NCI-H1930 (cell line): ENCODE data around the gene NEK7.
"Not testable (repeated sequence)": the region's sequence is repeated elsewhere in the genome, so short reads cannot be mapped to it uniquely, and the experiment has no call there.

Experiments used
- DNase-seq, 2 experiments: peaks; one replicate each; lab custom pipeline; 2025; lab: John Stamatoyannopoulos, UW

NEK7 gene

GRCh38 chr1:198290089-198290683, 133.4 kb downstream of the NEK7 start:
- no peak for DNase-seq

GRCh38 chr1:198291036-198291435, 134.2 kb downstream of the NEK7 start:
- DNase-seq = no peak

- no peak for DNase-seq
Observed at GRCh38 chr1:198291924-198292323, 135.1 kb downstream of the NEK7 start.

GRCh38 chr1:198295225-198295624, 138.4 kb downstream of the NEK7 start:
- DNase-seq = no peak

- no peak for DNase-seq
Observed at GRCh38 chr1:198295971-198296370, 139.2 kb downstream of the NEK7 start.

GRCh38 chr1:198297281-198297680, 140.5 kb downstream of the NEK7 start:
- no peak for DNase-seq

- DNase-seq = no peak
Observed at GRCh38 chr1:198298640-198299039, 141.8 kb downstream of the NEK7 start.

GRCh38 chr1:198300451-198300850, 143.7 kb downstream of the NEK7 start:
- DNase-seq = no peak

- DNase-seq = no peak
Observed at GRCh38 chr1:198304431-198304830, 147.6 kb downstream of the NEK7 start.

- DNase-seq = not testable (repeated sequence)
Observed at GRCh38 chr1:198314817-198315216, 158.0 kb downstream of the NEK7 start.

GRCh38 chr1:198315331-198315730, 158.5 kb downstream of the NEK7 start:
- not testable (repeated sequence) for DNase-seq

- no peak for DNase-seq
Observed at GRCh38 chr1:198316546-198317100, 159.8 kb downstream of the NEK7 start.

GRCh38 chr1:198318085-198318484, 161.3 kb downstream of the NEK7 start:
- DNase-seq = no peak

GRCh38 chr1:198320759-198321158, 164.0 kb downstream of the NEK7 start:
- DNase-seq = no peak

- DNase-seq = no peak
Observed at GRCh38 chr1:198326232-198326631, 169.4 kb downstream of the NEK7 start.

GRCh38 chr1:198326915-198327314, 170.1 kb downstream of the NEK7 start:
- DNase-seq = no peak

- no peak for DNase-seq
Observed at GRCh38 chr1:198328458-198329032, 171.7 kb downstream of the NEK7 start.

- no peak for DNase-seq
Observed at GRCh38 chr1:198330982-198331615, 174.3 kb downstream of the NEK7 start.

- no peak for DNase-seq
Observed at GRCh38 chr1:198333744-198334143, 176.9 kb downstream of the NEK7 start.

GRCh38 chr1:198335663-198336062, 178.9 kb downstream of the NEK7 start:
- DNase-seq = no peak

GRCh38 chr1:198337886-198338285, 181.1 kb downstream of the NEK7 start:
- DNase-seq = no peak

GRCh38 chr1:198340139-198340538, 183.3 kb downstream of the NEK7 start:
- DNase-seq = no peak

- no peak for DNase-seq
Observed at GRCh38 chr1:198346178-198346577, 189.4 kb downstream of the NEK7 start.
